GM19468 (cell line): ENCODE results near the gene TRIP10.
"Not testable (repeated sequence)": the region's sequence is repeated elsewhere in the genome, so short reads cannot be mapped to it uniquely, and the experiment has no call there.

Source experiments
- ATAC-seq: cut with Tn5 transposase; IDR thresholded peaks from one replicate; pipeline ENCODE4 v1.9.1; 2021; ENCODE audit warnings: mild to moderate bottlenecking, moderate library complexity, moderate number of reproducible peaks; ENCODE audit not compliant: unreplicated experiment; ENCODE audit errors: extremely low read depth

The TRIP10 gene

DNA sequence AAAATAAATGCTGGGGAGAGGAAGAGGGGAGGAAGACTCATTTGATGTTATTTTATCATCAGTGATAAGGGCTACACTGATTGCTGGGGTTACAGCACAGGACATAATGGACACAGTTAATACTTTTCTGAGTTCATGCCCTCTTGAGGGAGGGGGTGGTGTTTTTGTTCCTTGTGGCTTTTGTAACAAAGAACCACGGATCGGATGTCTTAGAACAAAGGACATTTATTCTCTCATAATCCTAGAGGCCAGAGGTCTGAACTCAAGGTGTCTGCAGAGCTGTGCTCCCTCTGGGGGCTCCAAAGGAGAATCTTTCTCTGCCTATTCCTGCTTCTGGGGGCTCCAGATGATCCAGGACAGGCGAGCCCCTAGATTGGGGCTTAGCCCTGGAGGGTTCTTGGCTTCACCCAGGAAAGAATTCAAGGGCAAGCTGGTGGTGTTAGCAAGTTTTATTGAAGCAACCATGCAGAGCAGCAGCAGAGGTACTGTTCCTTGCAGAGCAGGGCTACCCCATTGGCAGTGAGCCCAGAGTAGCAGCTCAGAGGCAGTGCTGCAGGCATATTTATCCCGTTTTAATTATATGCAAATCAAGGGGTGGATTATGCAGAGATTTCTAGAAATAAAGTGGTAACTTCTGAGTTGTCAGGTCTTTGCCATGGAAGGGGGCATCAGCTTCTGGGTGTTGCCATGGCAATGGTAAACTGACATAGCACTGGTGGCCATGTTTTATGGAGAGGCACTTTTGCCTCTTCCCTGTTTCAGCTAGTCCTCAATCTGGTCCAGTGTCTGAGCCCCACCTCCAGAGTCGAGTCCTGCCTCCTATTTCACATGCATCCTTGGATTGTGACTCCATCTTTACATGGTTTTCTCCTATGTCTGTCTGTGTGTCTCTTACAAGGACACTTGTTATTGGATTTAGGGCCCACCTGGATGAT lies 51.0 kb downstream of the TRIP10 start:
- ATAC-seq: no peak

DNA sequence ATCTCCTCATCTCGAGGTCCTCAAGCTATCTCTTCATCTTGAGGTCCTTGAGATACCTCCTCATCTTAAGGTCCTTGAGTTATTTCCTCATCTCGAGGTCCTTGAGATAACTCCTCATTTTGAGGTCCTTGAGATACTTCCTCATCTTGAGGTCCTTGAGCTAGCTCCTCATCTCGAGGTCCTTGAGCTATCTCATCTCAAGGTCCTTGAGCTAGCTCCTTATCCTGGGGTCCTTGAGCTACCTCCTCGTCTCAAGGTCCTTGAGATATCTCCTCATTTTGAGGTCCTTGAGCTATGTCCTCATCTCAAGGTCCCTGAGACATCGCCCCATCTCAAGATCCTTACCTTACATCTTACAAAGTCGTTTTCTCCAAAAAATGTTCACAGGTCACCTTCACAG lies 51.8 kb downstream of the TRIP10 start:
- no peak for ATAC-seq

DNA sequence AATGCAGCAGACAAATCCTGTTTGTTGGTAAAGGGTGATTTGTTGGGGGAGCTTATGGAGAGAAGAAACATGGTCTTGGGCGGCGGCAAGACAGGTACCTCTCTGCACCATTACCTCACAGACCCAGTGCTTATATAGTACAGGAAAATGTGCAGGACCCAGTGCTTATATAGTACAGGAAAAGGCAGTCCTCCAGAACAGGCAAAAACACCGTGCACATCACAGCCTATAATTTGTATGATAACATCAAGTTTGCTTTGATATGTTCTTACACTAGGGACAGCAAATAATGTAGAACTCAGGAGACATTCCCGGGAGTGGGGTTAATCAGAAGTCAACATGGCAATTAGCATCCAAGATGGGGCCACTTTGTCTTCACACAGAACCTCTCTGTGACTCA lies 53.9 kb downstream of the TRIP10 start:
- no peak for ATAC-seq

DNA sequence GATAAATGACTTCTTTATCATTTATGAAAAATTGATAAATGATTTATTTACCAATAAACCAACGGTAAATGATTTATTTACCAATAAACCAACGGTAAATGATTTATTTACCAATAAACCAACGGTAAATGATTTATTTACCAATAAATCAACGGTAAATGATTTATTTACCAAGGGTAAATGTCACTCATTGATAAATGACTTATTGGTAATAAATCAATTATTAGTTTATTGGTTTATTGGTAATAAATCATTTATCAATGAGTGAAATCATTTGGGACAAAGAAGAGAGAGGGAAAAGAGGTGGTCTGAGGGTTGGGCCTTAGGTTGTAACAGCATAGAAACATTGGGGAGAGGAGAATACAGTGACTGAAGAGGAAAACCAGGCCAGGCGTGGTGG lies 54.5 kb downstream of the TRIP10 start:
- ATAC-seq: no peak

DNA sequence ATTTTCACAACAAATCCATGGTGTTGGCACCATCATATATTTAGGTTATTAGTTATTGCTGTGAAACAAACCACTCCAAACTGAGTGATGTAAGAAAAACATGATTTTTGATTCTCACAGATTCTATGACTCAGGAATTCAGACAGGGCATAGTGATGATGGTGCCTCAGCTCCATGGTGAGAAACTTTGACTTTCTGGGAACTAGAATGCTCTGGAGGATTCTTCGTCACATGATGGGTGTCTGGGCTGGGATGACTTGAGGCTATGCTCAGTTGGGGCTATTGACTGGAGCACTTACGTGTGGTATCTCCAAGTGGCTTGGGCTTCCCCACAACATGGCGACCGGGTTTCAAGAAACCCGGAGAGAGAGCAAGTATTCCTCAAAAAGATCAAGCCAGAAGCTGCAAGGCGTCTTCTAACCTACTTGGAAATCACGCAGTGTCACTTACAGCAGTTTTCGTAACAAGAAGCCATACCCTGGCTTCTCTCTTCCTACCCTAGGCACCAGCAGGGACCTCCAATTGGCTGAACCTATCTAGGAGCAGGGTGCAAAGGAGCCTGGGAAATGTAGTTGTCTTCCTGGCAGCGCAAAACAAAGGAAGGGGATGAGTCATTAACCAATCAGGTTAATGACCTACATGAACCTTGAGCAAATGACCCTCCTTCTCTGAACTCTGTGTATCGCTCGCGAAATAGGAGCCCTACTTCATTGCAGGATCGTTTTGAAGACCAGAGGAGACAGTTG lies 55.4 kb downstream of the TRIP10 start:
- no peak for ATAC-seq

DNA sequence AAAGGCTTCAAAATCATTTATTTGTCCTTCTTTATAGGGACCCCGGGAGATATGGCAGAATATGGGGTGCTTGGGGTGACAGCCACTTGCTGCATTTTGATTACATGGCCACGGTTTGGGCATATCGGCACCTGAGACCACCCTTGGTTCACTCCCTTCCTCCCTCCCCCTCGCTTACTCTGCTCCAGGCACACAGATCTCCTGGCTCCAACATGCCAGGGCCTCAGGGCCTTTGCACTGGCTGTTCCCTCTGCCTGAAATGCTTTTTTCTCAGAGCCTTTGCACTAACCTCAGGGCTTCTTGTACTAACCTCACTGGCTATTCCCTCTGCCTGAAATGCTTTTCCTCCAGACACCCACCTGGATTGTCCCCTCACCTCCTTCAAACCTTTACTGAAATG lies 56.8 kb downstream of the TRIP10 start:
- no peak for ATAC-seq

DNA sequence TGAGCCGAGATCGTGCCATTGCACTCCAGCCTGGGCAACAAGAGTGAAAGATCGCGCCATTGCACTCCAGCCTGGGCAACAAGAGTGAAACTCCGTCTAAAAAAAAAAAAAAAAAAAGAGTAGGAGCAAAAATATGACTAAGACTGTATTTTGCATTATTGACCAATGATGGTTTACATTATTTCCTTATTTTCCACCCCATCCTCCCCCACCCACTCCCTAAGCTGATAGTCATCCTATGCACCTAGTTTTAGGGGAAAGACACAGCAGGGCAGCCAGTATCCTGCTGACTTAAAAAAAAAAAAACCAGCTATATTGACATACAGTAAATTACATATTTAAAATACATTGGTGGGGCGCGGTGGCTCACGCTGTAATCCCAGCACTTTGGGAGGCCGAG lies 58.2 kb downstream of the TRIP10 start:
- no peak for ATAC-seq

GRCh38 chr19:6800160-6800790 lies 60.8 kb downstream of the TRIP10 start:
- ATAC-seq: not testable (repeated sequence)

GRCh38 chr19:6800991-6801484 lies 61.6 kb downstream of the TRIP10 start:
- ATAC-seq: no peak
